GM21717 (cell line): ENCODE data around the gene CDCA4.

ENCODE experiments used
- ATAC-seq: cut with Tn5 transposase; IDR thresholded peaks from one replicate; pipeline ENCODE4 v1.9.1; 2021; ENCODE audit warnings: mild to moderate bottlenecking, moderate library complexity; ENCODE audit not compliant: unreplicated experiment

CDCA4 gene

GRCh38 chr14:104965561-104966231 lies 55.2 kb downstream of the CDCA4 start:
- no peak for ATAC-seq

- no peak for ATAC-seq
Measured at GRCh38 chr14:104964546-104964945, 56.3 kb downstream of the CDCA4 start.
